Activated CD4-positive, alpha-beta T cell treated with anti-CD3 and anti-CD28 coated beads, Interleukin-2, amount 50 U/mL, for 16 hours (primary cell): ENCODE data around the gene RASGRP2.
A peak's percentile ranks its signal among the peaks of the same experiment; 100 is the strongest.

Experiments
- DNase-seq: peaks from one replicate; pipeline ENCODE4 v3.0.0-alpha.2; 2020

Gene RASGRP2

DNA sequence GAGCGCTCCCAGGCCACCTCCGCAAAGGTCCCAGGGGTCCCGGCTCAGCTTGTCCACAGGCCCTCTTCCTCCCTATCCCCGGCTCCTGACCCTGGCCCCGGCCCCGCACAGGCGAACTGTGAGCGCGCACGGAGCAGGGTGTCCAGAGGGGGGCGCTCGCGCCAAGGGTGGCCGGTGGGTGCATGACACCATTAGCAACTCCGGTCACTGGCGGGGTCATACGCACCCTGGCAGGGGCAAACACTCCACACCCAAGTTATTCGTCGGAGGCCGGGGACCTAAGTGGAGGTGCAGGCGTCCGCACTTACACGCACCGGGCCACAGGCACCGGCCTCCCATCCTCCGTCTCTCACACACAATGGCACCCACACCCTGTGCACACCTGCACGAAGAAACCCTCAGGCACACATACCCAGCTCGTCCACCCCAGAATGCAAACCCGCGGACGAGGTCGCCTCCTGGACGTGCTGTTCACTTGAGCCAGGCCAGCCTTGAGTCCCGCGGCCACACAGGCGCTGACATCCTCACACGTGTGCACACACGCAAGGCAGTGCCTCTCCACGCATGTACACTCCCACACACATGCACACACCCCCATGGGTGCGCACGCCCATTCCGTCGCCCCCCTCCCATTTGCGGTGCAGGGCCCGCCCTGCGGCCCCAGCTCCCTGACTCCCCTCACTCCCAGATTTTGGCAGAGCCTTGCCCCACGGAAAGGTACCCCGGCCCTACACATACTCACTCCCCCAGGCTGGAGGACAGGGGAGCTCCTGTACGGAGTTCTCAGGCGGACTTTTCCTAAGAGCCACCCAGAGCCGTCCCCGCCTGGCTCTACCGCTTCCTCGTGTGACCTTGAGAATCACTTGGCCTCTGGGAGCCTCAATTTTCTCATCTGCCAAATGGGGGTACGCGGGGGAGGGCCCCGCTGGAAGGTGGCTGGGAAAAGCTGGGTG lies at the start of gene RASGRP2:
Gene RASGRP2 (minus strand): TSS at position 552 of the 953 bp plus-strand sequence. CDS start 1,276 bp downstream, outside the sequence.
- peak; percentile 78 for DNase-seq

GRCh38 chr11:64792482-64792881 lies 48.5 kb upstream of the RASGRP2 start:
- no peak for DNase-seq

- no peak for DNase-seq
Observed at GRCh38 chr11:64791781-64792291, 47.9 kb upstream of the RASGRP2 start.

DNA sequence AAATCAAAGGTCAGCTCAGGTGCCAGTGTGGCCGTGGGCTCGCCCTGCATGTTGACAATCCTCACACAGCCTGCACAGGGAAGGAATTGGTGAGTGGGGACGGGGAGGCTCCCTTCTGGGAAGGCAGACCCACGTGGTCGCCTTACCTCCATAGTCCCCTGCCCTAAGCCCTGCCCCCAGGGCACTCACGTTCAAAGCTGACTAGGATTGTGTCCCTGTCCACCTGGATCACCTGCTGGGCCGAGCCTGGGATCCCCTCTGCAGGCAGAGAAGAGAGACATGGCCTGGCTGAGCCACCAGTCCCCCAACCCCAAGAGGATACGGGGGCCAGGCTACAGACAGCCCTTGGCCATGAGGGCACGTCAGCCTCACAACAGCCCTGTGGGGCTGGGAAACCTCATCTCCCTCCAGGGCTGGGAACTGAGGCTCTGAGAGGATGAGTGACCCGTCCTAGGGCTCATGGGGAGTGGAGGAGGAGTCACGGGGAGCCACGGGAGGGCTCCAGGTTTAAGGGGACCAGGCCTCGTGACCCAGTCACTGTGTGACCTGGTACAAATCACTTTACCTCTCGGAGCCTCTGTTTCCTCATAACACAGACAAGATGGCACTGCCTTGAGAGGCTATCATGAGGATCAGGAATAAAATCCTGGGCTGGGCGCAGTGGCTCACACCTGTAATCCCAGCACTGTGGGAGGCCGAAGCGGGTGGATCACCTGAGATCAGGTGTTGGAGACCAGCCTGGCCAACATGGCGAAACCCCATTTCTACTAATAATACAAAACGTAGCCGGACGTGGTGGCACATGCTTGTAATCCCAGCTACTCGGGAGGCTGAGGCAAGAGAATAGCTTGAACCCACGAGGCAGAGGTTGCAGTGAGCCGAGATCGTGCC lies 46.5 kb upstream of the RASGRP2 start:
- DNase-seq, result no peak

GRCh38 chr11:64789331-64790204 lies 45.6 kb upstream of the RASGRP2 start:
- no peak for DNase-seq

DNA sequence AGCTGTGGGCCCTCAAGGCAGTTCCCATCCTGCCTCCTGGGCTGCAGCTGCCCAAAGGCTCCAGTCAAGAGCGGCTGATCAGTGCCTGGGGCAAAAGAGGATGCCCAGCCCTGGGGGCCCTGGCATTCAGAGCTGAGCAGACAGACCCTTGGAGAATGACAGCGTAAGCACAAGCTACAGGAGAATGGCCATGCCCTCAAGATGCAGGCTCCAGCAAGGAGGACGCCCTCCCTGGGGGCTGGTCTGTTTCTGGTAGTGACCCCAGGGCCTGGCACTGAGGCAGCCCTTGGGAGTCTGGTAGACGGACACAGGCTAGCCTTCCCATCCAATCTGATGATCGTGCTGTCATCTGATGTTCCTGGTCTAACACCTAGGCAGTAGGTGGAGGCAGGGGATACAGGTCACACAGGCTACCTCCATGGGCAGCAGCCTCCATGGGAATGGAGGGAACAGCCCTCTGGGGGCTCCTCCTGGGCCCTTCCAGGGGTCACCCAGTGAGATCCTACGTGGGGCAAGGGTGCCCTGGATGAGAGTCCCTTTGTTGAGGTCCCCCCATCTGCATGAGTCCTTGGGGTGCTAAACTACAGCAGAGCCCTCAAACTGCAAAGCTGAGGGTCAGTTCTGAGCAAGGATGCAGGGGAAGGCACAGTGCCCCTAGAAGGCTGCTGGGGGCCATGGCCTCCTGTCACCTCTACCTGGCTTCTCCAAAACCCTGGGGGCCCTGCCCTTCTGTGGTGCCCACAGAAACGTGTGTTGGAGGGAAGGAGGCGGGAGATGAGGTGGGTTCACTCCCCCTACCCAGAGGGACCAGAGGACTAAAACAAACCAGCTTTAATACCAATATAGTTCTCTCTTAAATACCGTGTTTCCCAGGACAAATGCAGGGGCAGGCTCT lies 44.6 kb upstream of the RASGRP2 start:
- no peak for DNase-seq

GRCh38 chr11:64787526-64788320 lies 43.8 kb upstream of the RASGRP2 start:
- peak; percentile 41 for DNase-seq

GRCh38 chr11:64786308-64786707 lies 42.4 kb upstream of the RASGRP2 start:
- DNase-seq, result no peak

- no peak for DNase-seq
Observed at GRCh38 chr11:64784813-64785581, 41.1 kb upstream of the RASGRP2 start.

DNA sequence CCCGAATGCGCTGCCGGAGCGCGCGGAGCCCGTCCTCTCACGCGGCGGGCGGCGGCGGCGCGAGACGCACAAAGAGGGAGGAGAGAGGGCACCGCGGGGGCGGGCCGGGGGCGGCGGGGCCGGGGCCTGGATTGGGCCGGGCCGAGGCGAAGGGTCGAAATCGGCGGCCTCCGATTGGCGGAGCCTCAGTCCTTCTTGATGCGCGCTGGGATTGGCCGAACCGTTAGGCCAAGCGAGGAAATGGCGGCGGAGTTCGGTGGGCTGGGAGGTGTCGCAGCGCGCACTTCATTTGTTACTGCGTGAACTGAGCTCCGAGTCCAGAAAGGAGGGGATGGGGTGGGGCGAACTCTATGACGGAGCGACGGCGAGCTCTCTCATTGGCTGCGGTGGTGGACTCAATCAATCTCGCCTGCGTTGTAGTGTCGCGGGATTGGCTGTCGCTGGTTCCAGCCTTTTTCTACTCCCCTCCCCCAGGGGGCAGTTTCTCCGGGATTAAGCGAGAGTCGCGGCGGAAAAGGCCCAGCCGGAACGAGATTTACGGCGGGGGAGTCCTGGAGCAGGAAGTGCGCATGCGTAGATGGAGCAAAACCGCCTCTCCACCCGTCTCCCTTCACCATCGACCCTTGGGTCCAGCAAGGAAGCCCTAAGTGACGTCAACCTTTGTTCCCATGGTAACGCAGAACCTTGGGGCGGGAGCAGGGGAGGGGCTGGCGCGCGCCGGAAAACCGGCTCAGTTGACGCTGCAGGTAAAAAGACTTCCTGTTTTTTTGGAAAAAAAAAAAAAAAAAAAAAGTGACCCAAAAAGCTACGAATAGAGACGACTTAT lies 34.7 kb upstream of the RASGRP2 start, which contains the start of gene SF1:
Gene SF1 (minus strand): TSS at position 70 of the 826 bp plus-strand sequence. CDS start 150 bp downstream, outside the sequence.
- peak; percentile 100 for DNase-seq

- DNase-seq, result no peak
Observed at GRCh38 chr11:64778223-64778472, 34.2 kb upstream of the RASGRP2 start.

DNA sequence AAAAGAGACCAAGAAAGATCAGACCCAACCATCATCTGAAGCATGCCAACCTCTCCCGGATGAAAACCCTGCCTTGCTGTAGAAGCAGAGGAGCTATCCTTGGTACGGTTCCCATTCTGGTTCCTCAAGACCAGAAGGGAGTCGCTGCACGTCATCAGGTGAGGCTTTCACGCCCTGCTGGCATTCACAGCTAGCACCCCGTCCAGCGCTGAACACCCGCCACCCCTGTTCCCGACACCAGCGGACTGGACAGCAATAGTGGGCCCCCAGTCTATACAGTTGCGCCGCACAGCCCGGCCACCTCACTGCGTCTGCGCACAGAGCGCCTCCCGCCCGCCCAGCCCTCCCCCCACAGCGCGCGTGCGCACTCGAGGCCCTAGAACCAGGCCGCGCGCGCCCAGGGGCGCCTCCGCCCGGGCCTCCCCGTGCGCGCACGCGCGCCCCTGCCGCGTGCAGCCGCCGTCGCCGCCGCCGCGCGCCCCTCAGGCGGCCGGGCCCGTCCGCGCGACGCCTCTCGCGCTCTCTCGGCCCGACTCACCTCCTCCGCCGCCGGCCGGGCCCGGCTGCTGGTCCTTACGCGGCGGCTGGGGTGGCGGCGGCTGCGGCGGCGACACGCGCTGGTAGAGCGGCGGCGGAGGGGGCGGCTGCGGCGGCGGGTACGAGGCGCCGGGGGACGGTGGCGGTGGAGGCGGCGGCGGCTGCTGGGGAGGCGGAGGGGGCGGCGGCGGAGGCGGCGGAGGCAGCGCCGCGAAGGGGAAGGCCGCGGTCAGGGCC lies 33.7 kb upstream of the RASGRP2 start:
- DNase-seq, result peak; percentile 77

GRCh38 chr11:64776875-64777274 lies 32.9 kb upstream of the RASGRP2 start:
- no peak for DNase-seq

GRCh38 chr11:64776425-64776824 lies 32.5 kb upstream of the RASGRP2 start:
- no peak for DNase-seq

- DNase-seq, result no peak
Observed at GRCh38 chr11:64774144-64774543, 30.2 kb upstream of the RASGRP2 start.

- DNase-seq, result no peak
Observed at GRCh38 chr11:64772303-64773018, 28.5 kb upstream of the RASGRP2 start.

GRCh38 chr11:64771861-64772260 lies 27.9 kb upstream of the RASGRP2 start:
- no peak for DNase-seq
